GM19455 (cell line): ENCODE data around the gene AADAC.
"Not testable (repeated sequence)": the region's sequence is repeated elsewhere in the genome, so short reads cannot be mapped to it uniquely, and the experiment has no call there.

Experiments
- ATAC-seq: cut with Tn5 transposase; IDR thresholded peaks from one replicate; pipeline ENCODE4 v1.9.1; 2021; ENCODE audit not compliant: unreplicated experiment

The AADAC gene, protein sequence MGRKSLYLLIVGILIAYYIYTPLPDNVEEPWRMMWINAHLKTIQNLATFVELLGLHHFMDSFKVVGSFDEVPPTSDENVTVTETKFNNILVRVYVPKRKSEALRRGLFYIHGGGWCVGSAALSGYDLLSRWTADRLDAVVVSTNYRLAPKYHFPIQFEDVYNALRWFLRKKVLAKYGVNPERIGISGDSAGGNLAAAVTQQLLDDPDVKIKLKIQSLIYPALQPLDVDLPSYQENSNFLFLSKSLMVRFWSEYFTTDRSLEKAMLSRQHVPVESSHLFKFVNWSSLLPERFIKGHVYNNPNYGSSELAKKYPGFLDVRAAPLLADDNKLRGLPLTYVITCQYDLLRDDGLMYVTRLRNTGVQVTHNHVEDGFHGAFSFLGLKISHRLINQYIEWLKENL

DNA sequence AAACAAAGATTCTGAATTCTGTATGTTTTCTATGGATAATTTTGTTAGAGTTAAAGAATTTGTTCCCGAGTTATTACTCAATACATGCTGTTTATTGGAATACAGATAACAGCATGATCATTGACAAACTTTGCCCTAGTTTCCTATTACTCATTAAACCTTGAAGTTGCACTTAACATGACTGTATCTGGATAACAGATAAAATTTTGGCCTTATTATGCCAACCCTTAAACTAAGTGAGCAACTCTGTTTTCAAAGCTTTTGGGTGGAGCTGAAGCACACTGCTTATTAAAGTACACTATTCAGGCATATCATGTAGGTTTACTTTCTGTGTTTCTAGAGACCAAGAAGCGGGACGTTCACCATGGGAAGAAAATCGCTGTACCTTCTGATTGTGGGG lies at the start of gene AADAC:
Gene AADAC, plus strand, starts transcription at position 318 of the 400 bp plus-strand sequence. Its CDS starts 47 bp downstream, at position 365.
- no peak for ATAC-seq

DNA sequence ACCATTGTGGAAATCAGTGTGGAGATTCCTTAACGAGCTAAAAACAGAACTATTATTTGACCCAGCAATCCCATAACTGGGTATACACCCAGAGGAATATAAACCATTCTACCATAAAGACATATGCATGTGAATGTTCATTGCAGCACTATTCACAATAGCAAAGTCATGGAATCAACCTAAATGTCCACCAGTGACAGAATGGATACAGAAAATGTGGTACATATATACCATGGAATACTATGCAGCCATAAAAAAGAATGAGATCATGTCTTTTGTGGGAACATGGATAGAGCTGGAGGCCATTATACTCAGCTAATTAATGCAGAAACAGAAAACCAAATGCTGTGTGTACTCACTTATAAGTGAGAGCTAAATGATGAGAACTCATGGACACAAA lies 49.2 kb upstream of the AADAC start:
- not testable (repeated sequence) for ATAC-seq

DNA sequence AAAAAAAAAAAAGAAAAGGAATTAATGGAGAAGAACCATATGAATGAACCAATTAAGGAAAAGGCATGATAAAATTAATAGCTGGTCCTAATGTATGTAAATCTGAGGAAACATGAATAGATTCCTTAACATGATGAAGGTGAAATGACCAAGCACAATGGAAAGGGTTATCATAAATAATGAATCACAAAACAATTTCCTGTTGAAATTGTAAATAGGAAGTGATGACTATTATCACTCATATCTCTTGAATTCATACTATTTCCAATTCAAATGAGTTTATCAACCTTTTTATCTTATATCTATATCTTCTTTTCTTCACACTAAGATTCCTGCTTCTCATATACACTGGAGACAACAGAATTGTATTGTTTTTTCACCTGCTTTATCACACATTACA lies 48.2 kb upstream of the AADAC start:
- no peak for ATAC-seq

DNA sequence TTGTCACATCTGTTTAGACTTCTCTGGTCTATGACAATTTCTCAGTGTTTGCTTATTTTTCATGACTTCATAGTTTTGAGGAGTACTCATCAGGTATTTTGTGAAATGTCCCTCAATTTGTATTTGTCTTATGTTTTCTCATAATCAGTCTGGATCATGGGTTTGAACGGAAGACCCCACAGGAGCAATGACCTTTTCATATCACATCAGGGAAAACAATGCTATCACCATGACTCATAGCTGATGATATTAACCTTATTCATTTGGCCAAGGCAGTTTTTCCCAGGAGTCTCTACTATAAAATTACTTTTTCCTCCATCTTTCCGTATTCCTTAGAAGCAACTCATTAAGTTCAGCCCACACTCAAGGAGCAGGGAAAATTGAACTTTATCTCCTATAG lies 47.5 kb upstream of the AADAC start:
- ATAC-seq: no peak

DNA sequence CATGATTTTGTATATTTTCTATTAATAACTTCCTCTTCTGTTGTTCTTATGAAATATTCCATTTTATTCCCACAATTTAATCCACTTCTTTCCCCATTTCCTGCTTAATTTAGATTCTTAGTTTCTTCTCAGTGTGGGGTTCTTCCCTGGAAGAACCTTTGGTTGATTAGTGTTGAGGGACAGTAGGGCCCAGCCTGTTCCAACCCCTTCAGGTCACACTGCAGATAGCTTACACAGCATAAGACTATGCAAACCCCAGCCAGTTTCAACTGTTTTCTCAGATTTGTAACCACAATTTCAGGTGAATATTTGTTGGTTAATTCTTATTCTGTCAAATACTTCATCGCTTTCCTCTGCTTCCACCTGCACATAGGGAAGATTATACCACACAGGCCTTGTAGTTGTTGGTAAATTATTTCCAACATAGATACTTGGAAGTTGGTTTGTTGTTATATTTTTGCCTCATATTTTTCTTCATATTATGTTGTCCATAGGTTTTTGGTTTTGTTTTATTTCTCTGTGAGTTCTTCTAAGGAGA lies 45.5 kb upstream of the AADAC start:
- ATAC-seq: no peak

DNA sequence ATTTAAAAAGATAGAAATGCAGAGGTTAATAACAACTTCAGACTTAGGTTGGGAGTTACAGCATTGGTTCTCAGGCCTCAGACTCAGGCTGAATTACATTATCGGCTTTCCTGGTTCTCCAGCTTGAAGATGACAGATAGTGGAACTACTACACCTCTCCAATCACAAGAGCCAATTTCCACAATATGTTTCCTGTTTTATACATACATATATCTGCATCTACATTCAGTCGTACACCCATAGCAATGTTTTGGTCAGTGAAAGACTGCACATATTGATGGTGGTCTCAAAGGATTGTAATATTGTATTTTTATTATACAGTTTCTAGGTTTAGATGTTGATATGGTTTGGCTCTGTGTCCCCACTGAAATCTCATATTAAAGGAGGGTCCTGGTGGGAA lies 44.7 kb upstream of the AADAC start:
- ATAC-seq: no peak

DNA sequence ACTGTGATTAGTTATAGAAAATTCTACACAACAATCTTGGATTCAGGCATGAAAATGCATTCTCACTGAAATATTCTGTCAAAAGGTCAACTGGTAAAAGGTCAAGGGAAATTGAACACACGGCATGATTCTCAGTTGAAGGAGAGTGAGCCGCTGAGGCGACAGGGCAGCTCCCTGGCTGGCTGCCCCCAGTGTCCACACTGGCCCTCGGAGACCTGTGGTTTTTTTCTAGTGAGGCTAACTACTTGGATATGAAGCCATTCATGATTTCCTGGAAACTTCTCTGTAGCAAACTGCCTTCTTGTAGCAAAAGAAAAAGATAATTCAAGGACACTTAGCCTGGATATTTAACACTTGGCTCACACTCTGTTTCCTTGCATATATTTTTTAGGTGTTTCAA lies 43.0 kb upstream of the AADAC start:
- ATAC-seq: no peak

DNA sequence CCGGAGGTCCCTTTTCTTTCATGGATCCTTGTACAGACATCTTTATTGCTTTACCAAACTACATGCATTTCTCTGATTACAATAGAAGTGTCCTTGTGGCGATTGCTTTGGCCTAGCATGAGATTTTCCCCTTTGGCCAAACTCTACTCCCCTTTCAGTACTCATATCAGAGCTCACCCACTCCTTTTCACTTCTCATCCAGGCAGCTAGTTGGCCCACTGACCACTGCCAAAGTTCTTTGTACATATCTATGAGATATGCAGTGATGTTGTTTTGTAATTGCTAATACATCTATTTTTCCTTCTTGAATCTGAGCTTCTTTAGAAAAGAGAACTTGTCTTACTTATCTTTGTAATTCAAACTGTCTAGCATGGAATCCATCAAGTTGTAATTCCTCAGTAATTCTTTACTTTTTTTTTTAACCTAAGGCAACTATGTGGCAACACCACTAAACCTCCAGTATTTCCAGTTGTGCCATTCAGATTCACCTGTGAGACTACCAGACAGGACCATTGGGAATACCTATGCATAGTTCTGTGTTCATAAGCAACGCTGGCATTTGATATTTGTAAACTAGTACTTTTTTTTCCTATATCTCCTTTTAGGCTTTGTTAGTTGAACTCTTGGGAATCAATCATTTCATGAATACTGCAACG lies 41.0 kb upstream of the AADAC start:
- no peak for ATAC-seq

DNA sequence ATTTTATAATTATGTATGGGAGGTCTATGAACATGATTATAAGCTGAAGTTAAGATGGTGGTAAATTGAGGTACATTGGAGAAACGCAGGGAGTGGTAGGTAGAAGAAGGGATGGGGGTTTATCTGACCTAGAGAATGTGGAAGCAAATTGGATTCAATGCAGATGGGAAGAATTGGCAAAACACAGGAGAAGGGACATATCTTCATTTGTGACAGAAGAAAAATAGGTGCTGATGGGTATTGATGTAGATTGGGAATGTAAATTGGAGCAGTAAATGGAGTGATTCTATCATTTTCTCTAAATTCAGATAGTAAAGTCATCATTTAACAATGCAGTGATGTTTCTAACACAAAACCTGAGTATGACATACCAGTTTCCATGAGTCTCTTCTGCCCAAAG lies 39.7 kb upstream of the AADAC start:
- ATAC-seq: no peak

DNA sequence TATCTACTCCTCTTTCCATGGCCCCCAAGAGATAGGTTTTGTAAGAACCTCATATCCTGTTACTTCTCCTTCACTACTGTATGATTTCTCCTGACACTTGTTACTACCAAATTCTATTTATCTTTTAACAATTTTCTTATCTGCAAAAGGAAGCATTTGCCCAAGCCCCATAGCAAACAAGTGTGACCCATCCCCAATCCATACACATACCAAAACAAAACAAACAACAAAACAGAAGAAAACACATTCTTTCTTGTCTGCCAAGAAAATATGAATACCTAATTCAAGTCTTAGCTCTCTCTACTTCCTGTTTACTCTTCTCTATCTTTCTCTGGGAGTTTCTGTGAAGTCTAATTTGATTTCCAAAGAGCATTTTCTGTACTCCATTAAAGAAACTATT lies 39.0 kb upstream of the AADAC start:
- ATAC-seq: no peak

DNA sequence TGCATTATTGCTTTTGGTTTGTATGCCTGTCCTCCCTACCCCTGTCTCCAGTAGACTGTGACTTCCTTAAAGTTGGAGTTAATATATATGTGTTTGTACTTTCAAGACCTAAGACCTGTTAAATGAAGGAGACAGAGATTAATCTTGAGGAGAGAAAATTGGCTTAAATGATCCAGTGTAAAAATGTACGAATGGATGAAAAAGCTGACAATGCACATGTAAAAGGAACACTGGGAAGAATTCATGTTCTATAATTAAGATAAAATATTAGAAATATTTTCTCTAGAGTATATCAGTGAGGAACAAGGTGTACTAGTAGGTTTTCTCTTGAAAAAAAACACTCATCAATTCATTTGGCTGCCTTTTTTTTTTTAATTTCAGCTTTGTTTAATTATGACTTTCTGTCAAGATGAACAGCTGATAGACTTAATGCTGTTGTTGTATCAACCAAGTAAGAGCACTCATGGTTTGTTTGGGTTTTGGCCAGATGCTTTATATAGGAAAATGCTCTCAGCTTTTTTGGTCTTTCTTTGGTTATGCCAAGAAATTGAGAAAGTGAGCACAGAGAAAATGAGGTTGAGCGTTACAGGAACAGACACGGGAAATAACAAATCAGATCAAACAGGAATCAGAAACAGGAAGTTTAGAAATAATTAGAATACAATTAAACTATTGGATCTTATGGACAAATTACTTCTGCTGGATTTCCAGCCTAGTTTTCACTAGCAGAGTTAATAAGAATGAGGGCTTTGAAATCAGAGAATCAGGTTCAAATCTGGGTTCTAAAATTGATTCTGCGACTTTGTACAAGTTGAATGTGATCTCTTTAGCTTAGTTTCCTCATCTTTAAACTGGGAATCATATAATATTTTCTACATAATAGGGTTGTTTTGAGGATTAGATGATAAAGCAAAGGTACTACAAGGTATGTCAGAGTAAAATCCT lies 38.3 kb upstream of the AADAC start:
- no peak for ATAC-seq

DNA sequence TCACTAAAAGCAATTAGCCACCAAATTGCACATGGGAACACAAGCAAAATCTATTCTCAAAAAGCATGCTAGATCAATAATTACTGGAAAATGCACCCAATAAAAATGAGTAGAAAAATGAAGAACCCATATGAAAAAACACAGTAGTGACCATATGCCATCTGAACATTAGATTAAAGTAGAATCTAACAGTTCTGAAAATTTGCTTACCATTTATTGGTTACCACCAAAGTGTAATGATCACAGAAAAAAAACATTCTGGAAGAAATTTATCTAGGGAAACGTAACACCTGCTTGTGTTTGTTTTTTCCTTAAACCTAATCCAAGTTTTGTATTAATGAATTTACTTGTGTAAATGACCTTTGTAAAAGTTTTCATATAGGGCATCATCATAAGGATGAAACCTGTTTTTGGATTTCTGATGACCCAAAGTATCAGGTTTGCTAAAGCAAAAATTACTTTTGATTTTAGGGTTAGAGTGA lies 37.6 kb upstream of the AADAC start:
- ATAC-seq: no peak

DNA sequence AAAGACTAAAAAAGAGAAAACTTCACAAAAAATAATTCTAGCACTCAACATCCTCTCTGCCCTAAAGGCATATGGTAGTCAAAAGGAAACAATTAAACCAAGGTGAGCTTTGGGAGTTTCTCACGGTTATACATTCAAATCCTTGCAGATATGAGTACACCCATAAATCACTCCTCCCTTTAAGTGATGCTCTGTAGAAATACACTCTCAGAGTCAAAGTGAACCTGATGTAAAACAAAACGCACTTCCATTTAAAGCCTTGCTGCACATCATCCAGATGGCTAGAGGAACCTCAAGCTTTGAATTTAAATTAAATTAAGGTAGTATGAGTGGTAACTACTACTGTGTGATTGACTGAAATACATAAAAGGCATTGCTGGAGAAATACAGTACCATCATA lies 36.0 kb upstream of the AADAC start:
- ATAC-seq: no peak

DNA sequence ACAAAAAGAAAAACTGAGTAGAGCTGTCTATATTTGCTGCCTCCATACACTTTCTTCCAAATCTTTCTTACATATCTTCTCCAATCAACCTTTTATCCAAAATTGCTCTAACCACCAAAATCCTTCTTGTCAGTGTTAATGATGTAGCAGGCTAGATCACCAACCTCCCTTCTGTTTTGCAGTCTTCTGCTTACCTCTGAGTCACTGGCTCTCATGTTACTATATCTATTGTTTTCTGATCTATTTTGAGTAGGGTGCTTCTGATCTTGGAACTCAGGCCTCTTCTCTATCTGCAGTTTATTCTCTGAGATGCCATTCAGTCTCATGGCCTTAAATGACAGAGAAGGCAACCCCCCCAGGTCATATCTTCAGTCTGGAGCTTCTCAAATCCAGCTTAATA lies 26.3 kb upstream of the AADAC start:
- no peak for ATAC-seq

DNA sequence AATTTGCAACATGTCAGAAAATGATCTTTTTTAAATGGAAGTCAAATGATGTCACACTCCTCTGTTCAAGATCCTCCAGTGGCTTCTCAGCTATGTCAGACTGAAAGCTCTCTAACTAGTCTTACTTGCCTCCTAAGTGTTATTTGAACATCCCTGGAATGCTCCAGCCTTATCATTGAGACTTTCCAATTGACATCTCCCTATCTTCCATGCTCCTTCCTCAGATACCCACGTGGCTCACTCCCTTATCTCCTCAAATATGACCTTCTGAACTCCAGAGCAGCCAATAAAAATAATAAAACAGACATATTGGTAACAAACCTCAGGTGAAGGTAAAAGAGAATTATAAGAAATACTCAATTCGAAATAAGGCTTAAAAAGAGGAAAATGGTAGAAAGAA lies 25.5 kb upstream of the AADAC start:
- no peak for ATAC-seq

DNA sequence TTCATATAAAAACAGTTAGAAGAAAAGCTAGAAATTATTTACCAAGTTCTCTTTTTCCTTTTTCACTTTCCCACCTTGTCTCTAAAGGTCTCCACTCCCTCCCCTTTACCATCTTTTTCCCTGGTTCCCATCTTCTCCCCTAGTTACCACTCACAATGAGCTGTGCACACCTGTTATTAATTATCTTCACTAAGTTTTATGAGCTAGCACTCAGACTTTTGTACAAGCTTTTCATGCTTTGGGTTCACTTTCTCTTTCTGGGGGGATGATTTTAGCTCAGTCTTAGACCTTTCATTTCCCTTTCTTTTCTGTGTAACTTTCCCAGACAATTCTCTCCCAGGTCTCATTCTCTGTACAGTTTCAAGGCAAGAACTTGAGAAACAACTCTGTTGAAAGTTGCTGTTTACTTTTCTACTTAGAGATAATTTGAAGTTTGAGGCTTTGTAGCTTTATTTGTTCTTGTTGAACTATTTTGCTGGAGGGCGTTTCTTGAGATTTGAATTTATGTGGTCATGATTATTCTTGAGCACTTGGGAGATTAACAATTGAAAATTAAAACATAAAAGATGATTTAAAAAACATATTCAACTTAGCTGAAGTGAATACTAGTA lies 24.0 kb upstream of the AADAC start:
- ATAC-seq: no peak

DNA sequence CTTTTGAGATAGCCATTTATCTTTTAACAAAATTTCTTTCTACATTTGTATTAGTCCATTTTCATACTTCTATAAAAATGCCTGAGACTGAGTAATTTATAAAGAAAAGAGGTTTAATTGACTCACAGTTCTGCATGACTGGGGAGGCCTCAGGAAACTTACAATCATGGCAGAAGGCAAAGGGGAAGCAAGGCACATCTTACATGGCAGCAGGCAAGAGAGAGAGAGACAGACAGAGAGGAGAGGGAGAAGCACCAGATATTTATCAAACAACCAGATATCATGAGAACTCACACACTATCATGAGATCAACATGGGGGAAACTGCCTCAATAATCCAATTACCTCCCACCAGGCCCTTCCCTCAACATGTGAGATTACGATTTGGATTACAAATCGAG lies 23.2 kb upstream of the AADAC start:
- ATAC-seq: not testable (repeated sequence)

DNA sequence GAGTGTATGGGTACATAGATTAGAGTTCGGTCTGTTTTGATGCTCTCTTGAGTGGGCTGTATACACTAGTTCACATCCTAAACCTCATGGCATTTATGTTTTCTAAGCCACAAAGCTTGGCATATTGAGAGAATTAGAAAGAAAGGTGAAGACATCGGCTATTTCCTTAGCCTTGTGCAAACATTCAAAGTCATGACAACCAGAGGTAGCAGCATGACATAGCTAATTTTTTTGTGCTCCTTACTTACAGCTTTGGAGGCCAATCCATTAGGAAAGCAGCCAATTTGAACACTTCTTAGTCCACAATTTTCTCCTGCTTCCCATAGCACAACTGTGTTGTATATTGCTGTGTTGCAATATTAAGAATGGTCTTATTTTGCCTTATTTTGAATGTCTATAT lies 21.5 kb upstream of the AADAC start:
- ATAC-seq: no peak

DNA sequence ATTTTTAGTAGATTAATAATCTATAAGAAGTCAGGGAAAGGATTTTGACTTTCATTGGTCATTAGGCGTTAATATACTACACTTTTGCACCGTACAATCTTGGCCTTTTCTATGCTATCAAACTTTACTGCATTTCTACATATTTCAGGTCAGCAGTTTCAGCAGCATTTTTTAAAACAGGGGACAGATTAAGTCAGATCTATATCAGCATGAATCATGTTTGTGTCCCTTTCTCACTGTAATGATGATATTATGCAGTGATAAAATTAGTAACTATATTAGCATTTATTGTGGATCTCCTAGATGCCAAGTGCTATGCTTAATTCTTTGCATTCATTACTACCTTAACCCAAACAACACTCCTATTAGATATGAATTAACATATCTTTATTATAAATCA lies 20.3 kb upstream of the AADAC start:
- no peak for ATAC-seq

DNA sequence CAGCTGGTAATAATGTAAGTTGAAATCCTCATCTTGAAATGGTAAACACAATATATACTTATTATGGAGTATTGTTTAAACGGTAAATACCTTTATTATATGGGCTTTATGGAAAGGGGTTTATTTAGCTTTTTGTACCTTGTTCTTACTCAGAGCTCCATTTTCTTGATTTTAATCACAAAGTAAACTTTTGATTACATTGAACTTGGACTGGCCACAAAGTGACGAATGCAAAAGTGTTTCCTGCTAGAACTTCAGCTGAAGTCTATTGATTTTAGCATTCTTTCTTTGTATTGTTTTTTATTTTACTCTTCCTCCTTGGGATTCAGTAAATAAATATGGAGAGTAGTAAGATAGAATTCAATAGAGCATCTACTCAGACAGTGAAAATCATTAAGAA lies 19.8 kb upstream of the AADAC start:
- no peak for ATAC-seq

DNA sequence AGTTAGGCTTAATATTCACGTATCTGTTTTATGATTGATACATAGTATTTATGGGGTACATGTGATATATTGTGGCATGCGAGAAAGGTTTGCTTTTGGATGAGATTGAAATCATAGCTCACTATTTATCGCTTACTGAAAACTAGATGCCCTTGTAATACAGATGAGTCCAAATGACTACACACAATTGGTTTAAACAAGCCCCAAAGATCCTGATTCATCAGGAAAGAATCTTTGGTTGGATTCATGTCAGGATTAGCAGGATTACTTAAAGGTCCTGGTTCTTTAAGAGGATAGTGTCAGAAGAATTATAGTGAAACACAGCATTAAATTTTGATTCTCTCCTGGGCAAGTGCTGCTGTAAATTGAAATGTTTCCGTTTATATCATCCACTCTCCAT lies 18.6 kb upstream of the AADAC start:
- ATAC-seq: no peak
